Embryonic facial prominence (tissue), 1 donor: ENCODE data around the gene PGAP2.
"Not testable (repeated sequence)": the region's sequence is repeated elsewhere in the genome, so short reads cannot be mapped to it uniquely, and the experiment has no call there.

Source experiments
- DNase-seq: peaks from one replicate; pipeline ENCODE4 v3.0.0-alpha.2; 2016; ENCODE audit errors: extremely low spot score

The PGAP2 gene

GRCh38 chr11:3807909-3808860 lies at the start of gene PGAP2:
PGAP2 (plus strand) TSS chr11:3808560; CDS start chr11:3811260, 2,700 bp downstream.
- DNase-seq: no peak

- DNase-seq: no peak
Measured at GRCh38 chr11:3764266-3764665, 44.1 kb upstream of the PGAP2 start.

GRCh38 chr11:3766836-3767235 lies 41.5 kb upstream of the PGAP2 start:
- not testable (repeated sequence) for DNase-seq

- no peak for DNase-seq
Measured at GRCh38 chr11:3767536-3767935, 40.8 kb upstream of the PGAP2 start.

- DNase-seq: no peak
Measured at GRCh38 chr11:3773180-3773579, 35.2 kb upstream of the PGAP2 start.

GRCh38 chr11:3775736-3776406 lies 32.5 kb upstream of the PGAP2 start:
- no peak for DNase-seq

- no peak for DNase-seq
Measured at GRCh38 chr11:3781423-3781822, 26.9 kb upstream of the PGAP2 start.

- DNase-seq: no peak
Measured at GRCh38 chr11:3782963-3783362, 25.4 kb upstream of the PGAP2 start.

- DNase-seq: no peak
Measured at GRCh38 chr11:3783611-3784010, 24.7 kb upstream of the PGAP2 start.

GRCh38 chr11:3786781-3787428 lies 21.5 kb upstream of the PGAP2 start:
- no peak for DNase-seq

GRCh38 chr11:3794387-3794786 lies 14.0 kb upstream of the PGAP2 start:
- not testable (repeated sequence) for DNase-seq

- DNase-seq: no peak
Measured at GRCh38 chr11:3795131-3796001, 13.0 kb upstream of the PGAP2 start.

GRCh38 chr11:3796002-3796311 lies 12.4 kb upstream of the PGAP2 start:
- DNase-seq: no peak

GRCh38 chr11:3796346-3796745 lies 12.0 kb upstream of the PGAP2 start:
- DNase-seq: no peak

GRCh38 chr11:3796801-3797328 lies 11.5 kb upstream of the PGAP2 start:
- no peak for DNase-seq

- DNase-seq: peak; percentile 100
Measured at GRCh38 chr11:3797329-3798090, 10.8 kb upstream of the PGAP2 start, which contains the start of gene NUP98. NUP98 (minus strand) TSS chr11:3797554; CDS start chr11:3782117, 15,437 bp downstream.

- no peak for DNase-seq
Measured at GRCh38 chr11:3799143-3799542, 9.2 kb upstream of the PGAP2 start.

GRCh38 chr11:3799873-3800272 lies 8.5 kb upstream of the PGAP2 start:
- no peak for DNase-seq

- DNase-seq: no peak
Measured at GRCh38 chr11:3802011-3802790, 6.2 kb upstream of the PGAP2 start.
